ENCODE results near the gene ZNF787.

The ZNF787 gene

DNA sequence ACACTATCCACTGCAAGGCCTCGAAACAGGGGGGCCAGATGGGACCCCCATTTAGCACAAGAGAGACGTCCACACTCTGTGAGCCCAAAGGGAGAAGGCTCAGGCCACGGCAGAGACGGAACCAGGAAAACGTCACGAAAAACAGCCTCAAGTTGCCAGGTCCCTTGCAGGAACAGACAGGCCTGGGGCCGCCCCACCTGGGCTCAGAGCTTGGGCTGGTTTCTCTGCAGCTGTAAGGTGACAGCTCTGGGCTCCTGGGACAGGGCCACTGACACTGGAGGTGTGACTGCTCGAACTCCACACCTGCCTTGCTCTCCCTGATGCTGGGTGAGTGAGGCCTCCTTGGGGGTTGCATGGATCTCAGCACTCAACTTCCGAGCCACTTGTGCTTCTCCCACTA, 3.2 kb downstream of the ZNF787 start:
- H3K4me3 ChIP-seq (ENCODE audit: low read depth, low read length) = no peak overlapping the region
- TF ChIP-seq CTCF (IDR thresholded peaks at IDR 0.05; ENCODE audit: low read depth, low read length, missing control alignments) = no peak
- DNase-seq (ENCODE audit: low read depth) = no peak

GRCh38 chr19:56117376-56117884, 3.7 kb downstream of the ZNF787 start:
- H3K4me3 ChIP-seq (ENCODE audit: low read depth, low read length) = no peak overlapping the region
- no peak for DNase-seq (ENCODE audit: low read depth)
- no peak for TF ChIP-seq CTCF (IDR thresholded peaks at IDR 0.05; ENCODE audit: low read depth, low read length, missing control alignments)

- no peak for TF ChIP-seq CTCF (IDR thresholded peaks at IDR 0.05; ENCODE audit: low read depth, low read length, missing control alignments)
- H3K4me3 ChIP-seq (ENCODE audit: low read depth, low read length) = no peak overlapping the region
- no peak for DNase-seq (ENCODE audit: low read depth)
These were observed 4.5 kb downstream of the ZNF787 start for GRCh38 chr19:56116606-56117005.

GRCh38 chr19:56115490-56115889, 5.6 kb downstream of the ZNF787 start:
- DNase-seq (ENCODE audit: low read depth) = no peak
- H3K4me3 ChIP-seq (ENCODE audit: low read depth, low read length) = no peak overlapping the region
- no peak for TF ChIP-seq CTCF (IDR thresholded peaks at IDR 0.05; ENCODE audit: low read depth, low read length, missing control alignments)

GRCh38 chr19:56114778-56115110, 6.4 kb downstream of the ZNF787 start:
- no peak for DNase-seq (ENCODE audit: low read depth)
- H3K4me3 ChIP-seq (ENCODE audit: low read depth, low read length) = no peak overlapping the region
- no peak for TF ChIP-seq CTCF (IDR thresholded peaks at IDR 0.05; ENCODE audit: low read depth, low read length, missing control alignments)

GRCh38 chr19:56114051-56114777, 6.9 kb downstream of the ZNF787 start:
- no peak for TF ChIP-seq CTCF (IDR thresholded peaks at IDR 0.05; ENCODE audit: low read depth, low read length, missing control alignments)
- H3K4me3 ChIP-seq (ENCODE audit: low read depth, low read length) = no peak overlapping the region
- DNase-seq (ENCODE audit: low read depth) = no peak

DNA sequence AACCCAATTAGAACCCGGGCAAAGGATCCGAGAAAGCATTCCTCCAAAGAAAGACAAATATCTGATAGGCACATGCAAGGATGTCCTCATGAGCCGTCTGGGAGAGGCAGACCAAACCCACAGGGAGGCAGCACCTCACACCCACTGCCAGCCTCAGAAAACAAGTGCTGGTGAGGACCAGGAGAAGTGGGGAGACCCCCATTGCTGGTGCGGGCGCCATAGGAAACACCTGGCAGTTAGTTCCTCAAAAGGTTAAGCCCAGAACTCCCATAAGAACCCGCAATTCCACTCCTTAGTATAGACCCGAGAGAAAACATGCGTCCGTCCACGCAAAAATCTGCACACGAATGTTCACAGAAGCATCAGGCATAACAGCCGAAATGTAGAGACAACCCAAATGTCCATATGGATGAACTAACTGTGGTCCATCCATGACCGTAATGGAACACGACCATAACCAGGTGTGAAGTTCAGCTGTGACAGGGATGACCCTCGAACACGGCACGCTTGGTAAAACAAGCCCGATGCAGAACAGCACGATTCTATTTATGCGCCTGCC, 7.9 kb downstream of the ZNF787 start:
- DNase-seq (ENCODE audit: low read depth) = no peak
- no peak overlapping the region for H3K4me3 ChIP-seq (ENCODE audit: low read depth, low read length)
- no peak for TF ChIP-seq CTCF (IDR thresholded peaks at IDR 0.05; ENCODE audit: low read depth, low read length, missing control alignments)

All from GM12864 (cell line).